Measurements from ENCODE around the gene GPR153. TPM values are rescaled to one million over a fixed set of nuclear protein-coding genes. Genes with fewer than 3 reads are reported as not detected.

The GPR153 gene
- polyA plus RNA-seq, 3 donors: 0.04 to 0.69 TPM; not detected in 1

DNA sequence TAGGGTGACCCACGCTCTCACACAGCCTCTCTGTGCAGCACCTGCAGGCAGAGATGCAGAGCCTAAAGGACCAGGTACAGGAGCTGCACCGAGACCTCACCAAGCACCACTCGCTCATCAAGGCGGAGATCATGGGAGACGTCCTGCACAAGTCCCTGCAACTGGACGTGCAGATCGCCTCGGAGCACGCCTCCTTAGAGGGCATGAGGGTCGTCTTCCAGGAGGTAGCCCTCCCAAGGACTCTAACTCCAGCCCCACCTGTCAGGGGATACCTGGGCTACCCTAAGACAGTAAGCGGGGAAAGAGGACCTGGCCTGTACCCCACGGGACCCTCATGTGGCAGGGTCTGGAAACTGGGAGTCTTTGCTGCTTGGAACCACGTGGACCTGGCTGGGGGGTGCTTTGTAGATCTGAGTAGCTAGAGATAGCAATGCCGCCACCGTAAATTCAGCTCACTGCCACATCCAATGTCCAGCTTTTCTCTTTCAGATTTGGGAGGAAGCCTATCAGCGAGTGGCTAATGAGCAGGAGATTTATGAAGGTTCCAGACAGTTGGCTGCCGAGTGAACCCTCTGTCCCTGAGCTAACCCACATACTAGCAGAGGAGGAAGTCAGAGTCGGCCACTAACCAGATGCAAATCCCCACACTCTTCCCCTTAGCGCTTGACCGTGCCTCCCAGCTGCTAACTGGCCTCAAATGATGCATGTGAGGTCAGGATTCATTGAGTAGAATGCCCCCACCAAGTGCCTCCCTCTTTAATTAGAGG, 48.5 kb downstream of the GPR153 start:
- DNase-seq: no peak
- no peaks in the 10 kb centered on the region for H3K79me2 ChIP-seq (ENCODE audit: insufficient read depth, low read length)
- no peak overlapping the region for H3K27ac Mint-ChIP-seq
- no peak overlapping the region for H3K27ac ChIP-seq (ENCODE audit: low read depth in 1 of 2, low read length in 2 of 2)
- intact Hi-C loops (cut with micrococcal nuclease): no loop called here
- no peak overlapping the region for H3K4me3 ChIP-seq (replicated peaks in 1 of 3; ENCODE audit: low read depth in 2 of 3, low read length in 3 of 3)
- no peak overlapping the region for H3K4me3 Mint-ChIP-seq
- peaks cover 14% of the 10 kb centered on the region for H3K4me1 Mint-ChIP-seq
- H3K4me2 ChIP-seq (replicated peaks; ENCODE audit: extremely low read depth, low read length, poor library complexity, severe bottlenecking): no peak overlapping the region
- peaks cover 0 to 9% (median 1%) of the 10 kb centered on the region in 7 donors for H3K9me3 Mint-ChIP-seq
- TF ChIP-seq, protein P1, sequence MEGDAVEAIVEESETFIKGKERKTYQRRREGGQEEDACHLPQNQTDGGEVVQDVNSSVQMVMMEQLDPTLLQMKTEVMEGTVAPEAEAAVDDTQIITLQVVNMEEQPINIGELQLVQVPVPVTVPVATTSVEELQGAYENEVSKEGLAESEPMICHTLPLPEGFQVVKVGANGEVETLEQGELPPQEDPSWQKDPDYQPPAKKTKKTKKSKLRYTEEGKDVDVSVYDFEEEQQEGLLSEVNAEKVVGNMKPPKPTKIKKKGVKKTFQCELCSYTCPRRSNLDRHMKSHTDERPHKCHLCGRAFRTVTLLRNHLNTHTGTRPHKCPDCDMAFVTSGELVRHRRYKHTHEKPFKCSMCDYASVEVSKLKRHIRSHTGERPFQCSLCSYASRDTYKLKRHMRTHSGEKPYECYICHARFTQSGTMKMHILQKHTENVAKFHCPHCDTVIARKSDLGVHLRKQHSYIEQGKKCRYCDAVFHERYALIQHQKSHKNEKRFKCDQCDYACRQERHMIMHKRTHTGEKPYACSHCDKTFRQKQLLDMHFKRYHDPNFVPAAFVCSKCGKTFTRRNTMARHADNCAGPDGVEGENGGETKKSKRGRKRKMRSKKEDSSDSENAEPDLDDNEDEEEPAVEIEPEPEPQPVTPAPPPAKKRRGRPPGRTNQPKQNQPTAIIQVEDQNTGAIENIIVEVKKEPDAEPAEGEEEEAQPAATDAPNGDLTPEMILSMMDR (IDR thresholded peaks at IDR 0.05): no peak
- 82% methylated on average over 12 of the region's 20 CpGs for WGBS (ENCODE audit: insufficient coverage)
- no peak overlapping the region for H3K9ac ChIP-seq (ENCODE audit: insufficient read depth, low read length, poor library complexity, severe bottlenecking)
- peaks cover 6 to 15% of the 10 kb centered on the region in 2 donors for H3K4me1 ChIP-seq (ENCODE audit: control insufficient read depth in 1 of 2, insufficient read depth in 2 of 2, low read length in 2 of 2)
- no peaks in the 10 kb centered on the region for H3K36me3 Mint-ChIP-seq
- no peaks in the 10 kb centered on the region for H4K20me1 ChIP-seq (ENCODE audit: insufficient read depth, low read length)
- no peak overlapping the region for H2AFZ ChIP-seq (ENCODE audit: insufficient read depth, low read depth, low read length, poor library complexity, severe bottlenecking)
- H3K36me3 ChIP-seq (replicated peaks in 1 of 2; ENCODE audit: control insufficient read depth in 1 of 2, insufficient read depth in 2 of 2, low read length in 2 of 2): no peaks in the 10 kb centered on the region
- peaks cover 9 to 25% of the 10 kb centered on the region in 2 donors for H3K27me3 ChIP-seq (ENCODE audit: control insufficient read depth in 2 of 2, insufficient read depth in 2 of 2, low read length in 2 of 2)
- H3K27me3 Mint-ChIP-seq (ENCODE audit: low read depth in 3 of 3): peaks cover 34 to 64% (median 43%) of the 10 kb centered on the region in 3 donors
- peaks cover 0 to 7% of the 10 kb centered on the region in 2 donors for H3K9me3 ChIP-seq (replicated peaks in 1 of 2; ENCODE audit: control insufficient read depth in 1 of 2, insufficient read depth in 1 of 2, low read length in 2 of 2)

GRCh38 chr1:6211731-6212130, 49.2 kb downstream of the GPR153 start:
- Mint-ChIP-seq H3K9me3 (peaks cover 0 to 12% (median 1%) of the 10 kb centered on the region in 7 donors), H3K4me3 (no peak overlapping the region), H3K27ac (no peak overlapping the region), H3K36me3 (peaks cover 0 to 3% of the 10 kb centered on the region in 2 donors), H3K27me3 (ENCODE audit: low read depth in 3 of 3) (peaks cover 39 to 70% (median 45%) of the 10 kb centered on the region in 3 donors), H3K4me1 (peaks cover 16% of the 10 kb centered on the region)
- Histone ChIP-seq H3K4me3 (replicated peaks in 1 of 3; ENCODE audit: low read depth in 2 of 3, low read length in 3 of 3) (no peak overlapping the region), H3K27ac (ENCODE audit: low read depth in 1 of 2, low read length in 2 of 2) (no peak overlapping the region), H2AFZ (ENCODE audit: insufficient read depth, low read depth, low read length, poor library complexity, severe bottlenecking) (no peak overlapping the region), H3K4me2 (replicated peaks; ENCODE audit: extremely low read depth, low read length, poor library complexity, severe bottlenecking) (no peak overlapping the region), H3K9me3 (replicated peaks in 1 of 2; ENCODE audit: control insufficient read depth in 1 of 2, insufficient read depth in 1 of 2, low read length in 2 of 2) (peaks cover 0 to 13% of the 10 kb centered on the region in 2 donors), H3K36me3 (replicated peaks in 1 of 2; ENCODE audit: control insufficient read depth in 1 of 2, insufficient read depth in 2 of 2, low read length in 2 of 2) (no peaks in the 10 kb centered on the region), H3K4me1 (ENCODE audit: control insufficient read depth in 1 of 2, insufficient read depth in 2 of 2, low read length in 2 of 2) (peaks cover 6 to 16% of the 10 kb centered on the region in 2 donors), H3K27me3 (ENCODE audit: control insufficient read depth in 2 of 2, insufficient read depth in 2 of 2, low read length in 2 of 2) (peaks cover 16 to 32% of the 10 kb centered on the region in 2 donors), H4K20me1 (ENCODE audit: insufficient read depth, low read length) (no peaks in the 10 kb centered on the region), H3K9ac (ENCODE audit: insufficient read depth, low read length, poor library complexity, severe bottlenecking) (no peak overlapping the region), H3K79me2 (ENCODE audit: insufficient read depth, low read length) (no peaks in the 10 kb centered on the region)
- TF ChIP-seq, protein P1 (IDR thresholded peaks at IDR 0.05): no peak
- 50% methylated on average over 1 of the region's 16 CpGs for WGBS (ENCODE audit: insufficient coverage)
- intact Hi-C loops (cut with micrococcal nuclease): no loop called here
- DNase-seq: no peak

Data from CD14-positive monocyte (primary cell).